CD4-positive, alpha-beta T cell treated with Interleukin-15 for 1 hour (primary cell): ENCODE measurements around the gene UCKL1.
"Not testable (repeated sequence)": the region's sequence is repeated elsewhere in the genome, so short reads cannot be mapped to it uniquely, and the experiment has no call there.

Experiments used
- DNase-seq: peaks from one replicate; pipeline ENCODE4 v3.0.0-alpha.2; 2020

Gene UCKL1

DNA sequence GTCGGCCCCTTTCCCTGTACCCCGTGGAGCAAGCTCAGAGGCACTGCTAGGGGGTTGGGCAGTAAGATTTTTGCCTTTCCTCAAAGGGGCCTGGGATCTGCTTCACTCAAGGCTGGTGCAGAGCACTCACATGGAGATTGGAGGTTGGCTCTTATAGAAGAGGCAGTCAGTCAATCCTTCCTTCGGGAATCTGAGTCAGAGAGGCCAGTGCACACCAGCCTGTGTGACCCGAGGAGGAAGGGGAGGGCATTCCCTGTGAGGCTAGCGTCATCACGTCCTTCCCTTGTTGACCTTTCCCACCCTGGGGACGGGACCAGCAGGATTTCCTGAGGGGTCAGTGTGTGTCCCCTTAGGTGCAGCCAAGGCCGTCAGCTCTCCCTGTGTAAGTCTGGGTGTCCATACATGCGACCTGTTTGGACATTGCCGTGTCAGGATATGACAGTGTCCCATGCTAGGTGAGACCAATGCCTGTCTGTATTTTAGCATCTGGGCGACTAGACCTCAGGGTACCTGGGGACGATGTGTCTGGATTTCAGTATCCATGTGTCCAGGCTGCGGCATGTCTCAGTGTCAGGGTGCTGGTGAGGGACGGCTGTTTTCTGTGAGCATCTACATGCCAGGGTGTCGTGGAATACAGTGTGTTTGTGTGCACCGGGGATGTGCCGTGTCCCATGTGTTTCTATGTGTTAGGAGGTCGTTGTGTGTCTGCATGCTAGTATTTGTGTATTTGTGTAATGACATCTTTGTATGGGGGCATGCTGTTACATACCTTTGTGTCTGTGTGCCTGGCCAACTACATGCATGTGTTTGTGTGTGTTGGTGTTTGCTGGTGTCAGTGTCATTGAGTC, 16.3 kb upstream of the UCKL1 start:
- no peak for DNase-seq

DNA sequence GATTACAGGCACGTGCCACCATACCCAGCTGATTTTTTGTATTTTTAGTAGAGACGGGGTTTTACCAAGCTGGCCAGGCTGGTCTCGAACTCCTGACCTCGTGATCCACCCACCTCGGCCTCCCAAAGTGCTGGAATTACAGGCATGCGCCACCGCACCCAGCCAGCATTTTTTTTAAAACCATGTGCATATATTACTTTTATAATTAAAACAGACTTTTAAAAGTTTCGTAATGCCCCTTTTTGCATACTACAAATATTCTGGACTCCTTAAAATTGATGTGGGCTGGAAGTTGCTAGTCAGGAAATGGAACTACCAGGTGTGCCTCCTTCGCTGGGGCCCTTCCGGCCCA, 15.7 kb upstream of the UCKL1 start:
- not testable (repeated sequence) for DNase-seq

DNA sequence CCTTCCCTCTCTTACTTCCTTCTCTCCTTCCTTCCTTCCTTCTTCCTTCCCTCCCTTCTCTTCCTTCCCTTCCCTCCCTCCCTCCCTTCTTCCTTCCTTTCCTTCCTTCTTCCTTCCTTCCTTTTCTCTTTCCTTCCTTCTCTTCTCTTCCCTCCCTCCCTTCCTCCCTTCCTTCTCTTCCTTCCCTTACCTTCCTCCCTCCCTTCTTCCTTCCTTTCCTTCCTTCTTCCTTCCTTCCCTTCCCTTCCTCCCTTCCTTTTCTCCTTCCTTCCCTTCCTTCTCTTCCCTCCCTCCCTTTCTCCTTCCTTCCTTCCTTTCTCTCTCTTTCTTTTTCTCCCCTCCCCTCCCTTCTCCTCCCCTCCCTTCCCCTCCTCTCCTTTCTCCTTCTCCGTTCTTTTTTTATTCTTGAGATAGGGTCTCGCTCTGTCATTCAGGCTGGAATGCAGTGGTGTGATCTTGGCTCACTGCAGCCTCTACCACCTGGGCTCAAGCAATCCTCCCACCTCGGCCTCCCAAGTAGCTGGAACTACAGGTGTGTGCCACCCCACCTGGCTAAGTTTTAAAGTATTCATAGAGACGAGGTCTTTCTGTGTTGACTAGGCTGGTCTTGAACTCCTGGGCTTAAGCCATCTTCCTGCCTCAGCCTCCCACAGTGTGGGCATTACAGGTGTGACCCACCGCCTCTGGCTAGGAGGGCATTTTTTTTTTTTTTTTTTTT, 14.7 kb upstream of the UCKL1 start:
- DNase-seq, result no peak

DNA sequence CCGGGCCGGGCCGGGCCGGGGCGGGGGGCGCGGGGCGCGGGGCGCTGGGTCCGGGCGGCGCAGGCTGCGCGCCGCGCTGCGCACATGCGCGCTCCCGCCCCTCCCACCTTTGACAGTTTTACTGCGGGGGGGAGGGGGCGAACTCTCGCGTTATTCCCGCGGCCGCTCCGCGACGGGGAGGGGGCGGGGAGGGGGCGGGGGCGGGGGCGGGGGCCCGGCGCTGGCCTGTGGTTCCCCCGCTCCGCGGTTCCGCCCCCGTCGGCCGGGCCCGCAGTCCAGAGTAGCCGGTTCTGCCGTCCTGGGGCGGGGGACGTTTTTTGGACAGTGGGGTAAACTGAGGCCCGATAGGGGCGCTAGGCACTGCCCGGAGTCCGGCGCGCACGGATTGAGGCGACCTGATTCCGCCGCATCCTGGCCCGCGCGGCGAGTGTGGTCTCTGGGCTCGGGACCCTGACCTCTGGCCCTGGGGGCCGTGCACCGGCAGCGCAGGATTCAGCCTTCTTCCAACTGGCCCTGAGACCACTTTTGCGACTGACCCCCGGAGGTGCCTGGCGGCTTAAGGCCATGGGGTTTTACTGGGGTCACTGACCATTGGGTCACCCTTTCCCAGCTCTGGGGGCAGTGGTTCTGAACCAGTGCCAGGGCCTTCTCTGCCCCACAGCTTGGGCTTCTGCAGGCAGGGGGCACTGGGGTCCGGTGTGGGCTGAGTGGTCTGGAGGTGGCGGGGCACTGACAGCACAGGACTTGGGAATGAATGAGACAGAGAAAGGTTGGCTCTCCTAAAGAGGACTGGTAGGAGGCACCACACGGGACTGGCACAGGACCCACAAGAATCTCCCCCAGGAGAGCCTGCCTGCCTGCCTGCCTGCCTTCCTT, 13.9 kb upstream of the UCKL1 start, which contains the start of gene ZNF512B:
TSS of gene ZNF512B (minus strand) at position 93 of the 876 bp plus-strand sequence. CDS start 1,980 bp downstream, outside the sequence.
- DNase-seq, result peak; percentile 64

GRCh38 chr20:63968928-63969760, 12.9 kb upstream of the UCKL1 start:
- no peak for DNase-seq

DNA sequence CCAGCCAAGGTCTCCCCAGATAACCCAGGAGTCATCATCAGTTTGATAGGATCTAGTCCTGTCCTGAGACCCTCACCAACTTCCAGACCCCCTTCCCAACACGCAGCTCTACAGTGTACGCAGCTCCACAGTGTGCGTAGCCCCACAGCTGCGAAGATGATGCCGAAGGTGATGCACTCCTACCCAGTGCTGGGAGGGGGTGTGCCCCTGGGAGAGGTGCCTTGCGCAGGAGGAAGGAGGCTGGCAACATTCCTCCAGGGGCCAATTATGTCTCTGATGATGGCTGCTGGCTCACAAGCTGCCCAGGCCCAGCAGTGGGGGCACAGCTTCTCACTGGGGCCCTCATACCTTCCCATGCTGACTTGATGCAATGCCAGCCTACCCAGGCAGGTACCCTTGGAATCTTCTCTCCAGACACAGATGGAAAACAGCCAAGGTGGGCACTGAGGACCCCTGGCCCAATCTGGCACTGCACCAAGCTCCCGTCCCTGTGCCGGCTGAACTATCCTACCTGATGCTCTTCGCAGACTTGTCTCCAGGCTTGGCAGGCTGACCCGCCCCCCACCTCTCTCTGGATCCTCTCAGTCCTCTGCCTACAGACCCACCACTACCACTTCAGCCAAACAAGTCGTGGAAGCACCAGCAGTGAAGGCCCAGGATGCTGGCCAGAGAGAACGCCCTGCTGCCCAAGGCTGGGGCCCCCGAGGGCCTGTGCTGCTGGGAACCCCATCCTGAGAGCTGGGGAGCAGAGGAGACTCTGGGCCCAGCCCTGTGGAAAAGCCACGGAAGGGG, 12.1 kb upstream of the UCKL1 start:
- DNase-seq, result no peak

- no peak for DNase-seq
Observed at GRCh38 chr20:63967330-63968135, 11.3 kb upstream of the UCKL1 start.

DNA sequence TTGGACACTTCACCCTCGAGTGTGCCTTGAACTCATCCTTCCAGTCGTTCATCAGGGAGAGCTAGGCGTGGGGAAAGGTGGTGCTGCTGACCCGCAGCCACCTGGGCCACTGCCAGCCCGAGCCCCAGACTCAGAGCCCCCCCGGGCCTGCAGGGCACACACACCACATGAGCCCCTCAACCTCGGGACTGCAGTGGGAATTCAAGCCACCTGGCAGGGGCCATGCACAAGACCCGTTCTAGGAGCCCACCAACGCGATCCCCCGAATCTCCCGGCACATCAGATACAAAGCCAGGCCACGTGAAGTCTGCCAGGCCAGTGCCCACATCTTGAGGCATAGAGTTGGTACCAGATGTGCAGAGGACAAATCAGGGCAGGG, 10.7 kb upstream of the UCKL1 start:
- no peak for DNase-seq

GRCh38 chr20:63966172-63966943, 10.1 kb upstream of the UCKL1 start:
- DNase-seq, result no peak

DNA sequence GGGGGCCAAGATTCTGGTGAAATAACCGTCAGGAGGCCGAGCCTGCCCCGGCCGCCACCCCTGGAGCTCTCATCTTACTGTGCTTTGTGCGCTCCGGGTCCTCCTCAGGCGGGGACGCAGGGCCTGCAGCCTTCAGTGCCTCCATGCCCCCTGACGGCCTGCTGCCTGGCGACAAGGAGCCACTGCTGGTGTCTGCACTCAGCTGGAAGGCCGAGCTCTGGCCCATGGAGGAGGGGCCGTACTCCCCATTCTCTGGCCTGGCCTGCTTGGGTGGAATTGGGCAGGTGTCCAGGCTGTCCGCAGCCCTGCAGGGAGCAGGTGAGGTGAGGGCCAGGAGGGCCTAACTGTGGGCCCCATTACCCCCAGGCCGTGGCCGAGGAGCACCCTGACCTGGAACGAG, 8.2 kb upstream of the UCKL1 start:
- no peak for DNase-seq

GRCh38 chr20:63963784-63964301, 7.6 kb upstream of the UCKL1 start:
- DNase-seq, result no peak

DNA sequence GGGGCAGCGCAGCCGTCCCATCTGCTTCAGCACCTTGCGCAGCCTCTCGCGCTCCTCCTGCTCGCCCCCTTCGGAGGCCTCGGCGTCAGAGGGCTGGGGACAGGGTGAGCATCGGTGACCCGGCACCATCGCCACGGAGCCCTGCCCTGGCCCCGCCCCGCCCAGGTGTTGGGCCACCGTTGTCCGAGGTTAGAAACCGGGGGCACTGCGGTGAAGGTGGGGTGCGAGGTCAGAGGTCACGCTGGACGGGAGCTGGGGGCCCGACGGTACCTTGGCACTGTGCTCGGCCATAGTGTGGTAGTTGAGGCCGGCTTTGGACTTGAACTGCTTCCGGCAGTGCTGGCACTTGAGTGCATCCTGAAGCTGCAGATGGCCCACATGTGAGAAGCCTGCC, 7.1 kb upstream of the UCKL1 start:
- DNase-seq, result no peak

GRCh38 chr20:63962426-63963347, 6.5 kb upstream of the UCKL1 start:
- DNase-seq, result no peak

- peak; percentile 11 for DNase-seq
Observed at GRCh38 chr20:63961664-63962425, 5.6 kb upstream of the UCKL1 start.

GRCh38 chr20:63960654-63961621, 4.7 kb upstream of the UCKL1 start:
- DNase-seq, result not testable (repeated sequence)

DNA sequence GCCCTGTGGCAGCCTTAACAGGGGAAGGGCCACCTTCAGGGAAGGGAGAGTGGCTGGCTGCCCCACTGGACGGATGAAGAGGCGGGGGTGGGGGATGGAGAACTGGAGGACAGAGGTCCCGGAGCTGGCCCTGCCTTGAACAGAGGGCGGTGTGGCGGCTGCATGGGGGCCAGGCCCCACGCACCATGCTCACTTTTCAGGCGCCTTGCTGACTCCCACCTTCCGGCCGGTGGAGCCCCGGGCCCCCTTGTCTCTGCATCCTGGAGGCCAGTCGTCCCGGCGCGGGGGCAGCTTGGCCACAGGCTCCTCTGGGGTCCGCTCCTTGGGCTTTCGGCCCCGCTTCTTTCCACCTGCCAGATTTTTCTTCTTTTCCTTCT, 3.5 kb upstream of the UCKL1 start:
- DNase-seq, result no peak
